Endothelial cell of umbilical vein (primary cell): Measurements from ENCODE around the gene COX7A2. TPM values are rescaled to one million over a fixed set of nuclear protein-coding genes. Genes with fewer than 3 reads are reported as not detected.

ENCODE experiments used
- BruUV-seq: library from RNA; stranded (reverse); fragments of 400-500 nt; replicated peaks from 2 replicates; lab custom pipeline; 2021; lab: Mats Ljungman, UMichigan
- CTCF ChIA-PET: fragments of 300-600, 350-600 bp; sonication (Branson Sonifier 250); formaldehyde crosslinking; loops from one replicate; lab custom pipeline; 2021; ENCODE audit warnings: antibody characterized with exemption, inconsistent platforms; lab: Charles Lee
- POLR2A ChIA-PET: fragments of 300-600, 350-600 bp; sonication (Branson Sonifier 250); formaldehyde crosslinking; loops from one replicate; lab custom pipeline; 2021; ENCODE audit warnings: antibody characterized with exemption, inconsistent platforms; lab: Charles Lee
- DNase-seq: peaks from one replicate; pipeline ENCODE4 v3.0.0-alpha.2; 2011; ENCODE audit warnings: low read depth, low spot score
- FAIRE-seq: peaks from 2 replicates; lab custom pipeline; 2011; peaks lifted over from hg19 to GRCh38; lab: Jason Lieb, UNC
- H2AFZ ChIP-seq: 2 replicates; pipeline ENCODE4 v1.6.0; 2012; ENCODE audit warnings: low read depth, low read length, control low read depth, inconsistent platforms
- H3K27ac ChIP-seq: 2 replicates; pipeline ENCODE4 v1.5.1; 2011; ENCODE audit warnings: low read depth, mild to moderate bottlenecking, control low read depth, low read length, moderate library complexity; ENCODE audit not compliant: insufficient read depth
- H3K27me3 ChIP-seq, 2 experiments: 2 replicates each; pipeline versions ENCODE4 v1.6.0 to v1.6.1; 2011; ENCODE audit warnings: low read length in 2 of 2, mixed read lengths in 1 of 2; ENCODE audit not compliant: control insufficient read depth in 2 of 2, insufficient read depth in 2 of 2
- H3K36me3 ChIP-seq, 2 experiments: 2 replicates in 1 of 2; 3 replicates in 1 of 2; pipeline ENCODE4 v1.5.1; 2011; ENCODE audit warnings: low read length in 2 of 2, mild to moderate bottlenecking in 1 of 2, moderate library complexity in 1 of 2; ENCODE audit not compliant: control insufficient read depth in 2 of 2, insufficient read depth in 2 of 2; ENCODE audit errors: extremely low read depth in 1 of 2
- H3K4me1 ChIP-seq: 3 replicates; pipeline ENCODE4 v1.5.1; 2011; ENCODE audit warnings: mild to moderate bottlenecking, low read length; ENCODE audit not compliant: control insufficient read depth, insufficient read depth; ENCODE audit errors: extremely low read depth
- H3K4me2 ChIP-seq: 2 replicates; pipeline ENCODE4 v1.6.1; 2011; ENCODE audit warnings: low read length, control low read depth, mixed read lengths; ENCODE audit not compliant: insufficient read depth
- H3K4me3 ChIP-seq, 3 experiments: fragments of 200-600 bp in 1 of 3; sonication (generic), shearing (Covaris generic) in 1 of 3; replicated peaks in 1 of 3; 2 replicates each; pipeline ENCODE4 v1.5.1; 2011 to 2016; ENCODE audit warnings: control low read depth in 3 of 3, low read length in 3 of 3, mild to moderate bottlenecking in 2 of 3, inconsistent platforms in 1 of 3, low read depth in 1 of 3, moderate library complexity in 1 of 3; ENCODE audit not compliant: insufficient read depth in 1 of 3
- H3K79me2 ChIP-seq: 2 replicates; pipeline ENCODE4 v1.6.0; 2012; ENCODE audit warnings: low read length, inconsistent platforms; ENCODE audit not compliant: control insufficient read depth, insufficient read depth
- H3K9ac ChIP-seq: replicated peaks from 2 replicates; pipeline ENCODE3; 2011; ENCODE audit warnings: low read length, control low read depth; ENCODE audit not compliant: insufficient read depth; ENCODE audit errors: extremely low read depth
- H3K9me1 ChIP-seq: replicated peaks from 3 replicates; pipeline ENCODE4 v1.6.0; 2011; ENCODE audit warnings: mild to moderate bottlenecking, low read length; ENCODE audit not compliant: control insufficient read depth, insufficient read depth; ENCODE audit errors: extremely low read depth
- H3K9me3 ChIP-seq: replicated peaks from 2 replicates; pipeline ENCODE4 v1.5.1; 2012; ENCODE audit warnings: low read length, inconsistent platforms; ENCODE audit not compliant: control insufficient read depth, insufficient read depth
- H4K20me1 ChIP-seq: replicated peaks from 2 replicates; pipeline ENCODE3; 2011; ENCODE audit warnings: mild to moderate bottlenecking, low read length; ENCODE audit not compliant: control insufficient read depth, insufficient read depth; ENCODE audit errors: extremely low read depth
- CTCF ChIP-seq, 2 donors: IDR thresholded peaks; 1 replicate in 1 of 2; 2 replicates in 1 of 2; pipeline ENCODE4 v1.5.1; 2011; ENCODE audit warnings: low read length in 2 of 2, mild to moderate bottlenecking in 2 of 2, moderate library complexity in 2 of 2, control low read depth in 1 of 2, inconsistent platforms in 1 of 2, low read depth in 1 of 2; ENCODE audit not compliant: insufficient read depth in 1 of 2; ENCODE audit errors: extremely low read depth in 1 of 2
- EZH2 ChIP-seq: IDR thresholded peaks from 2 replicates; pipeline ENCODE4 v1.6.1; 2012; ENCODE audit warnings: borderline replicate concordance, low read depth, mild to moderate bottlenecking, moderate library complexity, low read length, inconsistent platforms; ENCODE audit not compliant: severe bottlenecking
- FOS ChIP-seq: IDR thresholded peaks from 2 replicates; pipeline ENCODE4 v1.6.1; 2011; ENCODE audit warnings: mild to moderate bottlenecking, low read length, moderate library complexity, borderline replicate concordance; ENCODE audit not compliant: insufficient read depth
- GATA2 ChIP-seq: IDR thresholded peaks from 2 replicates; pipeline ENCODE4 v1.7.0; 2011; ENCODE audit warnings: low read depth, mild to moderate bottlenecking, moderate library complexity, mixed read lengths, low read length; ENCODE audit not compliant: insufficient read length, insufficient read depth
- JUN ChIP-seq: IDR thresholded peaks from 2 replicates; pipeline ENCODE4 v1.6.1; 2011; ENCODE audit warnings: borderline replicate concordance, low read depth; ENCODE audit not compliant: insufficient read length, insufficient read depth
- MAX ChIP-seq: IDR thresholded peaks from 2 replicates; pipeline ENCODE4 v1.6.1; 2011; ENCODE audit not compliant: insufficient read depth, insufficient read length
- MYC ChIP-seq: IDR thresholded peaks from one replicate; pipeline ENCODE4 v1.6.1; 2011; ENCODE audit warnings: mild to moderate bottlenecking, low read depth, low read length
- POLR2A ChIP-seq: IDR thresholded peaks from 2 replicates; pipeline ENCODE4 v1.6.1; 2012; ENCODE audit warnings: low read depth, mild to moderate bottlenecking, control low read depth, low read length
- POLR2AphosphoS5 ChIP-seq: IDR thresholded peaks from 2 replicates; pipeline ENCODE4 v1.6.1; 2012; ENCODE audit warnings: low read depth, mild to moderate bottlenecking, control low read depth, low read length, moderate library complexity; ENCODE audit not compliant: insufficient read depth
- dilution Hi-C: fragments of 300-500 bp; cut with MboI; formaldehyde crosslinking; loops from one replicate; pipeline ENCODE4 v1.15.0; 2019; ENCODE audit warnings: low sequenced_read_pairs; ENCODE audit not compliant: extremely low pct_ligation_motif_present
- intact Hi-C: fragments of 100-400 bp; cut with micrococcal nuclease; formaldehyde crosslinking; loops from one replicate; pipeline ENCODE4 v1.10.0; 2022
- polyA plus RNA-seq, 4 experiments: library from polyadenylated mRNA; depleted of rRNA in 3 of 4; stranded (reverse) in 3 of 4; unstranded in 1 of 4; fragments of >200 nt; gene quantifications; 2 replicates each; pipeline versions ENCODE4 v1.2.1 to v1.2.3, GENCODE V29; 2011 to 2012; ENCODE audit warnings: missing spikeins in 1 of 4
- total RNA-seq: library from RNA; stranded (reverse); gene quantifications from 2 replicates; pipeline ENCODE4 v1.2.3, GENCODE V29; 2021

COX7A2 gene
- total and polyA plus RNA-seq, 2 donors (not counting 3 experiments of a cell fraction or from before 2014, with no cell fraction given) = 254 to 426 TPM

GRCh38 chr6:75282706-75283105 lies 39.1 kb upstream of the COX7A2 start:
- FAIRE-seq = no peak
- peak overlapping the region; percentile 95 for H3K9ac ChIP-seq
- H3K4me3 ChIP-seq = peak overlapping the region; percentile 91 to 95 (median 91)
- TF ChIP-seq POLR2AphosphoS5 (no peak), MAX (no peak), GATA2 (no peak), POLR2A (no peak), EZH2 (no peak), JUN (no peak), CTCF (IDR thresholded peaks at IDR 0.05; ENCODE audit: extremely low read depth in 1 of 2, insufficient read depth in 1 of 2, low read depth in 1 of 2, low read length in 2 of 2) (no peak), MYC (no peak), FOS (no peak)
- no peaks in the 10 kb centered on the region for H3K9me1 ChIP-seq
- no peaks in the 10 kb centered on the region for H3K36me3 ChIP-seq
- ChIA-PET CTCF (interaction anchor here (1.2 to 9.8 kb wide), 4 partner anchors 12 to 241 kb away, joined by 3 to 95 read pairs (median 5); no protein-coding TSS in a partner anchor), POLR2A (no interaction called here)
- peaks cover 2% of the 10 kb centered on the region for H4K20me1 ChIP-seq
- H3K27ac ChIP-seq = peak overlapping the region; percentile 19
- H3K9me3 ChIP-seq = no peaks in the 10 kb centered on the region
- H2AFZ ChIP-seq = no peak overlapping the region
- BruUV-seq = no TSS peak
- H3K4me1 ChIP-seq = peaks cover 43% of the 10 kb centered on the region
- peak overlapping the region; percentile 87 for H3K4me2 ChIP-seq
- peak; percentile 34 for DNase-seq
- H3K27me3 ChIP-seq = no peaks in the 10 kb centered on the region
- peaks cover 70% of the 10 kb centered on the region for H3K79me2 ChIP-seq
- dilution Hi-C loops (no loop called here), intact Hi-C loops (no loop called here)
